Kasumi-1 (cell line): ENCODE data around the gene CLDN6.

Source experiments
- DNase-seq, 2 experiments: peaks; one replicate each; lab custom pipeline; 2025; lab: John Stamatoyannopoulos, UW

CLDN6 gene

DNA sequence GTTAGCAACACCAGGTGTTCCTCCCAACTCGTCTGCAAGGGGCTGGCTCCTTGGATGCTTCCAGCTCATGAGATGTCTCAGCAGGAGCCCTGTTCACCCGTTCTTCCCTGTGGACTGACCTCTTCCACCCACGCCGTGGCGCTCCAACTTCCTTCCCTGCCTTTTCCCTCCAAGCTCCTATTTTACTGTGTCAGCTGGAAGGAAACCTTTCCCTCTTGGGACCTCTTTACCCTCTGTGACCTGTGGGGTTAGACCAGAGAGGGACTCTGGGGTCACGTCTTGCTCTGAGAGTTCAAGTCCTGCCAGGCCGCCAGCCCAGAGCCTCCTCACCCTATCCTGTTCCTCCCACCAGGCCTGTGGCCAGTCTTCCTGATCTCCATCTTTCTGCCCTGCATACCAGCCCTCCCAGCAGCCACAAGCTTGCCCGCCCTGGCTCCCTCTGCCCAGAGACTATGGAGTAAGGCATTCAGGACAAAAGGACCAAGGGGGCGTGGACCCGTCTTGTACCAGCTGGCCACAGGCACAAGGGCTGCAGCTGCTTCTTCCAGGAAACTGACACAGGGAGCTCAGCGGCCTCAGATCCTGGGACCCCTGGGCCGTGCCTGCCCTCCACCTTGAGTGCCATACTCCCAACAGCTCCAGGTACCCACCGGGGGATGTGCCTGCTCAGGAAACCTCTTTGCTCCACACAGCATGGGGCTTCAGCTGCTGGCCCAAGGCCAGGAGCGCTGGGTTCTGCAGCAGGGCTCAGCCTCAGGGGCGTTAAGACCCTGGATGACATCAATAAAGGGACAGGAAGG is 45.8 kb downstream of the CLDN6 start:
- no peak for DNase-seq

DNA sequence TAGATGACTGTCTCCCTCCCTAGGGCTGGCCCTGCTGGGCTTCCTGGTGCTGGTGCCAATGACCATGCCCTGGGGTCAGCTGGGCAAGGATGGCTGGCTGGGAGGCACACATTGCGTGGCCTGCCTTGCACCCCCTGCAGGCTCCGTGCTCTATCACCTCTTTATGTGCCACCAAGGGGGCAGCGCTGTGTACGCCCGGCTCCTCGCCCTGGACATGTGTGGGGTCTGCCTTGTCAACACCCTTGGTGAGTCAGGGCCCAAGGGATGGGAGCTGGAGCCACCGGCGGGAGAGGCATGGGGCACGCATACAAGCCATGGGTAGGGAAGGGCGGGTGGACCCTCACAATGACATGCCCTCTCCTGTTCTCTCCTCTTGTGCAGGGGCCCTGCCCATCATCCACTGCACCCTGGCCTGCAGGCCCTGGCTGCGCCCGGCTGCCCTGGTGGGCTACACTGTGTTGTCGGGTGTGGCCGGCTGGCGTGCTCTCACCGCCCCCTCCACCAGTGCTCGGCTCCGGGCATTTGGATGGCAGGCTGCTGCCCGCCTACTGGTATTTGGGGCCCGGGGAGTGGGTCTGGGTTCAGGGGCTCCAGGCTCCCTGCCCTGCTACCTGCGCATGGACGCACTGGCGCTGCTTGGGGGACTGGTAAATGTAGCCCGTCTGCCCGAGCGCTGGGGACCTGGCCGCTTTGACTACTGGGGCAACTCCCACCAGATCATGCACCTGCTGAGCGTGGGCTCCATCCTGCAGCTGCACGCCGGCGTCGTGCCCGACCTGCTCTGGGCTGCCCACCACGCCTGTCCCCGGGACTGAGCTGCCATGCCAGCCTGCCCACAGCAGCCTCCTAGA is 46.6 kb downstream of the CLDN6 start:
- DNase-seq: no peak

DNA sequence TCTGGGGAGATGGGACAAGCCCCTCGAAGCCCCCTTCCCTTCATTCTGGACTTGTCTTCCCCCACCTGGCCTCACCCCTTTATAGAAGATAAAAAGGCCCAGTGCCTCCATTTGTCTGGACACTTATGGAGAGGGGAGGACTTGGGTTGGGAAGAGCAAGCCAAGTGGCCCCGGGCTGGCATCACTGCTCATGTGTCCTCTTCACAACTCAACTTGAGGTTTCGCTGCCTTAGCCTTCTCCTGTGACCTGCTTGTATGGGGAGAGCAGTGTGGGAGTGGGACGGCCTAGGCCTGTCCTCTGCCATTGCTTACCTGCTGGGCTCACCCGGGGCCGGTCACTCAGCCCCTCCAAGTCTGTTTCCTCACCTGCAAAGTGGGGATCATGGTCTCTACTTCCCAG is 47.4 kb downstream of the CLDN6 start:
- DNase-seq: no peak

DNA sequence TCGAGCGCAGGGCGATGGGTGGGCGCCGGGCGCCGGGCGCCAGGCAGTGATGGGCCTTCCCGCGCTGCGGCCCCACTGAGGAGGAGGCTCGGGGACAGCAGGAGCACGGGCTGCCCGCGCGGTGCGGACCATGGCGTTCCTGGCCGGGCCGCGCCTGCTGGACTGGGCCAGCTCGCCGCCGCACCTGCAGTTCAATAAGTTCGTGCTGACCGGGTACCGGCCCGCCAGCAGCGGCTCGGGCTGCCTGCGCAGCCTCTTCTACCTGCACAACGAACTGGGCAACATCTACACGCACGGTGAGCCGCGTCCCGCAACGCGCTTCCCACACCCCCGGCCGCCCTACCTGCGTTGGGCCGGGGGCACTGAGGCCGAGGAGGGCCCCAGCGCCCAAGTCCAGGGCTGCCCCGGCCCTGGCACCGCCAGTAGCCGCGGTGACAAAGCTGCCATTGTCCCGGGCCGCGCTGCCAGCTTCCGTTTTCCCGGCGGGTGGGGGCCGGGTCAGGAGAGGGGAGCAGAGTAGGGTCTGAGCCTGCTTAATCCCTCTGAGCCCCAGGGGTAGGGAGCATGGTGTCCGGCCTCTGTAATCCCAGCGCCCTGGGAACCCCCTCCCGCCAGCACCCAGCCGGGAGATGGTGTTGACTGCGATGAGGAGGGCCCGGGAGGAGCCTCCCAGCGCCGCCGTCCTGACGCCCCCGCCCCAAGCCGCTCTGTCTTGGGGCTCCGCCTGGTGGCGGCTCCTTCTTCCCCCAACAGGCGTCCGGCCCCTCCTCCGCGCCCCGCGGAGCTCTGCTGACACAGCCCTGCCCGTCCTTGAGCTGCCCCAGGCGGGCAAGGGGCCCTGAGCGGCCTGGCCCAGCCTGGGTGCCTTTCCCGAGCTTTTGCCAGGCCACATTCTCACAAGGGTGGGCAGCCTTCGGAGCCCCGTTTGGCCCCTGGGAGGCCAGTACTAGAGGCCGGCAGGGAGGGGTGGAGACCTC is 48.1 kb downstream of the CLDN6 start:
- DNase-seq: peak; percentile 23 to 58

DNA sequence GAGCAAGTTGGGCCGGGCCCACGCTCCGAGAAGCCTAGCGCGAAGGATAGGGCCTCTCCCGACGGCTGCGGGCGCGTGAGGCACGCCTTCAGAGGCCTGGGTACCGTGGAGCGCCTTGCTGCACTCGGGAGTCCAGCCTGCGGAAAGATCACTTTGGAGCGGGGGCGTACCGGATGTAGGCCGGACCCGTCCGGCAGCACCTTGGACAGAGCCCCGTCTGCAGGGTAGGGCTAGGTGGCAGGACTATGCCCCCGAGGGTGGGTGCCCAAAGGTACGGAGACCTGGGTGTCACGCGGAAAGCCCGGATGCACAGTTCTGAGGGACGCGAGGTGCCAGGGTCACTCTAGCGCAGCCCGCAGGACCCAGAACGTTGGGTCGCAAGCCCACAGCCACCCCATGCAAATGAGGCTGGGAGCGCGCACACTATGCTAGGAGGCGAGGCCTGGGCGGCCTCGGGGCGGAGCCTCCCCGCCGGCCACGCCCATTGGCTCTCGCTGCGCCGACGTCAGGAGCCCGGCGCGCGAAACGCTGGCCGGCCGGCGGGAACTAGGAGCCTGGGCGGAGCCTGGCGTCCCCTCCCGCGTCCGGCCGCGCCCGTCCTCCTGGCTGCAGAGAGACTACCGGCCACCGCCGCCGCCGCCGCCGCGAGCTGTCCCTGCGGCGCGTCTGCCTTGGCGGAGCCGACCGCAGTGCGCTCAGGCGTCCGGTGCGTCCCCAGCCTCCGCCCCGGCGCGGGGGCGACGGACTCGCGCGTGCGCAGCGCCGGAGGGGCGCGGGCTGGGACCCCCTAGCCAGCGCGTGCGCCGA is 49.0 kb downstream of the CLDN6 start, which contains the start of gene PAQR4:
TSS of gene PAQR4 (plus strand) at position 611 of the 807 bp plus-strand sequence. CDS start 327 bp downstream, outside the sequence.
- DNase-seq: peak; percentile 48 to 58

DNA sequence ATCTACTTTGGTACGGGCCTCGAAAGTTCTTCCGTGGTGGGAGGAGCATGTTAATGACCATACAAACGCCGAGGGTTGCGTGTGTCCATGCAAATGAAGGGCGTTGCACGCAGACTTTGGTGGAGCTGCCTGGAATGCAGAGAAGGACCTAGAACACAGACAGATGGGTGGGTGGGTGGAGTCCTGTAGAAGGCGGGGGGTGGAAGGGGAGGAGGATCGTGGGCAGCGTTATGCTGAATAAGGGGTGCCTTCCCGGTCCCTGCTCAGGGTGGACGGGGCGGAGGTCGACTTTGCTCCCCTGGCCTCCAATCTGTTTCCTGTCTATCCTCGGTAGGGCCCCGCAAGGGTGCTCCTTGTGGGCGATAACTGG is 49.6 kb downstream of the CLDN6 start:
- DNase-seq: no peak

DNA sequence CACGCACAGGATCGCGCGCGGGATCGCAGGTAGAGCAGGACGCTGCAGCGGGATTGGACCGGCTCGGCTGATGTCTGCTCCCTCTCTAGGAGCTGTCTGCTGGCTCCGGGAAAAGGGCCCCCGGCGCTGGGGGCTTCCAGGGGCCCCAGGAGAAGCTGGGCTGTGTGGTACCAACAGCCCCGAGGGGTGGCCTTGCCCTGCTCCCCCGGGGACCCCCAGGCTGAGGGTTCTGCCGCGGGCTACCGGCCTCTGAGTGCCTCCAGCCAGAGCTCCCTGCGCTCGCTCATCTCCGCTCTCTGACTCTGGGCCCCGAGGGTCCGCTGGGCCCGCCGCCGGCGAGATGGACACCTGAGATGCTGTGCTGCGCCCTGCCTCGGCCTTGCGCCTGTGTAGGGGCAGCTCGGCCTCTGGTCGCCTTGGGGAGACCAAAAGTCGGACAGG is 50.2 kb downstream of the CLDN6 start:
- DNase-seq: no peak

DNA sequence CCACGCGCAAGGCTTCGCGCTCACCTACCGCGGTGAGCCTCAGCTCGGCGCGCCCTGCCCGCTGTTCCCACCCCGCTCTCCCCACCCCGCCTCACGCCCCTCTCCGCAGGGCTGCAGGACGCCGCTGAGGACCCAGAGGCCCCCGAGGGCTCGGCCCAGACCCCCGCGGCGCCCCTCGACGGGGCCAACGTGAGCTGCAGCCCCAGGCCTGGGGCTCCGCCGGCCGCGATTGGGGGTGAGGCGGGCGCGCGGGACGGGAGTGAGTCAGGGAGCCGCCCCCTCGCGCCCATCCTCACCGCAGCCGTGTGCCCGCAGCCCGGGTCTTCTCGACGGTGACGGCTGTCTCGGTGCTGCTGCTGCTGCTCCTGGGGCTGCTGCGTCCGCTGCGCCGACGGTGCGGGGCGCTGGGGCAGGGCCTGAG is 50.8 kb downstream of the CLDN6 start:
- no peak for DNase-seq

DNA sequence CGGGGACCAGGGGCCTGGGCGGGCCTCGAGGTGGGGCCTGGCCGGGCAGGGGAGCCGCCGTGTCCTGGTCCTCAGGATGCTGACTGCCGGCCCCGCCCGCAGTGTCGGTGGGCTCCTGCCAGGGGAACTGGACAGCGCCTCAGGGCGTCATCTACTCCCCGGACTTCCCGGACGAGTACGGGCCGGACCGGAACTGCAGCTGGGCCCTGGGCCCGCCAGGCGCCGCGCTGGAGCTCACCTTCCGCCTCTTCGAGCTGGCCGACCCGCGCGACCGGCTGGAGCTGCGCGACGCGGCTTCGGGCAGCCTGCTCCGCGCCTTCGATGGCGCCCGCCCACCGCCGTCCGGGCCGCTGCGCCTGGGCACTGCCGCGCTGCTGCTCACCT is 51.2 kb downstream of the CLDN6 start:
- no peak for DNase-seq

DNA sequence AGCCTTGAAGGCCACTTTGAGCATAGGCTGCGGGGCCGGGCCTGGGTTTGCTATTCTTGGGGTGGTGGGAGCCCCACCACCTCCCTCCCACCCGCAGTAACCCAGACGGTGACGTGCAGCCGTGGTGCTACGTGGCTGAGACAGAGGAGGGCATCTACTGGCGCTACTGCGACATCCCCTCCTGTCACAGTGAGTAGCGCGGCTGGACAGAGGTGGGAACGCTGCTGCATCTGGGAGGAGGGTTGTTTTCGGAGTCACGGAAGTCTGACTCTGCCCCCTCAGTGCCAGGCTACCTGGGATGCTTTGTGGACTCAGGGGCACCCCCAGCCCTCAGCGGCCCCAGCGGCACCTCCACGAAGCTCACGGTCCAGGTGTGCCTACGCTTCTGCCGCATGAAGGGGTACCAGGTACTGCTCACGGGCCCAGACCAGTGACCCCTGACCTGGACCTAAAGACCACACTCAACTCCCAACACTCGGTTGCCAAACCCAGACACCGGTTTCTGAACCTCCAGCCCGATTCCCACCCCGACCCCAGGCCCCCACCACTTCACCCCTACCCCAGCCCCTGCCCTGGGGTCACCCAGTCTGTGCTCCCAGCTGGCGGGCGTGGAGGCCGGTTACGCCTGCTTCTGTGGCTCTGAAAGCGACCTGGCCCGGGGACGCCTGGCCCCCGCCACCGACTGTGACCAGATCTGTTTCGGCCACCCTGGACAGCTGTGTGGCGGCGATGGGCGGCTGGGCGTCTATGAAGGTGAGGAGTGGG is 51.8 kb downstream of the CLDN6 start:
- DNase-seq: no peak
